GM23338 (cell line): ENCODE measurements around the gene ZFYVE28.

Experiments used
- CREB1 ChIP-seq: fragments of 250-450 bp; sonication (Bioruptor Pico); IDR thresholded peaks from 2 replicates; pipeline ENCODE4 v1.5.0; 2020; ENCODE audit warnings: low read depth, mild to moderate bottlenecking, moderate library complexity
- CTCF ChIP-seq, 2 experiments: fragments of 200-600 bp in 1 of 2; sonication (generic) in 1 of 2; conservative IDR thresholded peaks; 2 replicates each; pipeline versions ENCODE4 v1.5.1 to v1.6.1; 2016 to 2017; ENCODE audit warnings: antibody characterized with exemption in 2 of 2, low read depth in 2 of 2, mild to moderate bottlenecking in 2 of 2, moderate library complexity in 1 of 2
- EZH2 ChIP-seq: fragments of 200-600 bp; sonication (generic); IDR thresholded peaks from one replicate; pipeline ENCODE4 v1.8.0; 2017; ENCODE audit warnings: antibody characterized with exemption, mild to moderate bottlenecking, low read depth; ENCODE audit not compliant: unreplicated experiment
- POLR2AphosphoS5 ChIP-seq: IDR thresholded peaks from 2 replicates; pipeline ENCODE4 v1.6.1; 2016; ENCODE audit warnings: antibody characterized with exemption, low read depth
- REST ChIP-seq: IDR thresholded peaks from one replicate; pipeline ENCODE4 v1.6.1; 2018; ENCODE audit warnings: antibody characterized with exemption; ENCODE audit not compliant: unreplicated experiment

GRCh38 chr4:2337131-2337723, 81.2 kb downstream of the ZFYVE28 start:
- TF ChIP-seq CTCF (conservative IDR thresholded peaks at IDR 0.05; ENCODE audit: low read depth in 2 of 2) (no peak), REST (no peak), CREB1 (no peak), POLR2AphosphoS5 (no peak), EZH2 (no peak)
